Endodermal cell (in vitro differentiated cells): ENCODE results near the gene VWA3B. TPM values are rescaled to one million over a fixed set of nuclear protein-coding genes. Genes with fewer than 3 reads are reported as not detected.

Experiments used
- DNase-seq: peaks from one replicate; pipeline ENCODE4 v3.0.0-alpha.2; 2017
- H3K27ac ChIP-seq: 2 replicates; pipeline ENCODE4 v1.5.1; 2013; ENCODE audit warnings: mild to moderate bottlenecking, low read depth, low read length, moderate library complexity
- H3K27me3 ChIP-seq: 2 replicates; pipeline ENCODE4 v1.6.1; 2013; ENCODE audit warnings: mild to moderate bottlenecking, low read length, moderate library complexity; ENCODE audit not compliant: insufficient read depth, control insufficient read depth, poor library complexity, severe bottlenecking
- H3K36me3 ChIP-seq: 2 replicates; pipeline ENCODE4 v1.7.0; 2013; ENCODE audit warnings: mild to moderate bottlenecking, low read length, moderate library complexity; ENCODE audit not compliant: control insufficient read depth, insufficient read depth
- H3K4me1 ChIP-seq: one replicate; pipeline ENCODE4 v1.7.0; 2013; ENCODE audit warnings: low read length; ENCODE audit not compliant: control insufficient read depth, insufficient read depth
- H3K4me3 ChIP-seq: 2 replicates; pipeline ENCODE4 v1.5.1; 2013; ENCODE audit warnings: mild to moderate bottlenecking, low read length, moderate library complexity
- H3K9ac ChIP-seq: 2 replicates; pipeline ENCODE4 v1.6.1; 2013; ENCODE audit warnings: mild to moderate bottlenecking, low read length, moderate library complexity; ENCODE audit not compliant: poor library complexity, severe bottlenecking; ENCODE audit errors: extremely low read depth
- H3K9me3 ChIP-seq: 2 replicates; pipeline ENCODE4 v1.6.1; 2013; ENCODE audit warnings: mild to moderate bottlenecking, low read length, moderate library complexity; ENCODE audit not compliant: control insufficient read depth
- H3K27ac Mint-ChIP-seq: 2 replicates; pipeline ENCODE4 v1.8.0; 2020; ENCODE audit warnings: mixed read lengths
- H3K27me3 Mint-ChIP-seq: 2 replicates; pipeline ENCODE4 v1.8.0; 2021; ENCODE audit warnings: mild to moderate bottlenecking, mixed read lengths; ENCODE audit not compliant: insufficient read depth
- H3K36me3 Mint-ChIP-seq: 2 replicates; pipeline ENCODE4 v1.8.0; 2020; ENCODE audit warnings: low read depth, mixed read lengths
- H3K4me1 Mint-ChIP-seq: 2 replicates; pipeline ENCODE4 v1.8.0; 2020; ENCODE audit warnings: mixed read lengths
- H3K4me3 Mint-ChIP-seq: 2 replicates; pipeline ENCODE4 v1.8.0; 2020; ENCODE audit warnings: mild to moderate bottlenecking, moderate library complexity, mixed read lengths
- H3K9me3 Mint-ChIP-seq: 2 replicates; pipeline ENCODE4 v1.8.0; 2020; ENCODE audit warnings: mild to moderate bottlenecking, mixed read lengths
- WGBS, 2 experiments: methylation state at CpG; one replicate each; pipeline versions ENCODE4 v1.1.5 to v1.1.7; 2013; ENCODE audit warnings: missing lambda C conversion rate in 2 of 2, mixed read lengths in 1 of 2; ENCODE audit not compliant: insufficient coverage in 1 of 2, insufficient read length in 1 of 2; 5-methylcytosine and 5-hydroxymethylcytosine counted together
- total RNA-seq, 2 donors: library from RNA; stranded (reverse); fragmentation: NEBNext Ultra II Directional in 1 of 2; extraction: Animal tissue kit (Norgen Biotek cat#: 25700) in 1 of 2; gene quantifications; 2 replicates in 1 of 2; 3 replicates in 1 of 2; pipeline ENCODE4 v1.2.1, GENCODE V29; 2021
- TF ChIP-seq, protein P1 (sequence below): fragments of 200-600 bp; sonication (generic); conservative IDR thresholded peaks from 2 replicates; pipeline ENCODE4 v1.5.0; 2021; ENCODE audit warnings: antibody characterized with exemption, mild to moderate bottlenecking

The VWA3B gene
- total RNA-seq, 2 donors from 2014 or later: 0.38 to 0.64 TPM

DNA sequence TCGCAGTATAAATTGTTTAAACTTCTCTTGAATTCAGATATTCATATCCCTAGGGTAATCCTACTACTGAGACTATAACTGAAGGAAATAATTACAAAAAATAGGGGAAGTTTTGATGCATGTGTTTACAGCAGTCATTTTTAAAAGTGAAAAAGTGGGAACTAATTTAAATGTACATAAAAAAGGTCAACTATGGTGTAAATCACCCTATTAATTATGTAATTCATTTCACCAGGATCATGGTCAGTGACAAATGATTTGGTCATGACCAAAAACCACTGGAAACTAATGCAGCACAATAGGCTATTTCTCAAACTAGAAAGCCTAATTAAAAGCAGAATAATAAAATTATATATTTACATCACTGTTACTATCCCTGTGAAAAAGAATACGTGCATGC, 254.3 kb downstream of the VWA3B start:
- Histone ChIP-seq H3K4me1 (no peaks in the 10 kb centered on the region), H3K27me3 (peaks cover 24% of the 10 kb centered on the region), H3K4me3 (no peak overlapping the region), H3K9me3 (peaks cover 11% of the 10 kb centered on the region), H3K9ac (no peak overlapping the region), H3K27ac (no peak overlapping the region), H3K36me3 (no peaks in the 10 kb centered on the region)
- DNase-seq: no peak
- TF ChIP-seq, protein P1, sequence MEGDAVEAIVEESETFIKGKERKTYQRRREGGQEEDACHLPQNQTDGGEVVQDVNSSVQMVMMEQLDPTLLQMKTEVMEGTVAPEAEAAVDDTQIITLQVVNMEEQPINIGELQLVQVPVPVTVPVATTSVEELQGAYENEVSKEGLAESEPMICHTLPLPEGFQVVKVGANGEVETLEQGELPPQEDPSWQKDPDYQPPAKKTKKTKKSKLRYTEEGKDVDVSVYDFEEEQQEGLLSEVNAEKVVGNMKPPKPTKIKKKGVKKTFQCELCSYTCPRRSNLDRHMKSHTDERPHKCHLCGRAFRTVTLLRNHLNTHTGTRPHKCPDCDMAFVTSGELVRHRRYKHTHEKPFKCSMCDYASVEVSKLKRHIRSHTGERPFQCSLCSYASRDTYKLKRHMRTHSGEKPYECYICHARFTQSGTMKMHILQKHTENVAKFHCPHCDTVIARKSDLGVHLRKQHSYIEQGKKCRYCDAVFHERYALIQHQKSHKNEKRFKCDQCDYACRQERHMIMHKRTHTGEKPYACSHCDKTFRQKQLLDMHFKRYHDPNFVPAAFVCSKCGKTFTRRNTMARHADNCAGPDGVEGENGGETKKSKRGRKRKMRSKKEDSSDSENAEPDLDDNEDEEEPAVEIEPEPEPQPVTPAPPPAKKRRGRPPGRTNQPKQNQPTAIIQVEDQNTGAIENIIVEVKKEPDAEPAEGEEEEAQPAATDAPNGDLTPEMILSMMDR: no peak
- Mint-ChIP-seq H3K4me1 (peaks cover 14% of the 10 kb centered on the region), H3K27ac (no peak overlapping the region), H3K9me3 (peaks cover 10% of the 10 kb centered on the region), H3K27me3 (peaks cover 32% of the 10 kb centered on the region), H3K4me3 (no peak overlapping the region), H3K36me3 (no peaks in the 10 kb centered on the region)
- 100% methylated on average over 1 to 2 of the region's 2 CpGs for WGBS, 2 experiments

DNA sequence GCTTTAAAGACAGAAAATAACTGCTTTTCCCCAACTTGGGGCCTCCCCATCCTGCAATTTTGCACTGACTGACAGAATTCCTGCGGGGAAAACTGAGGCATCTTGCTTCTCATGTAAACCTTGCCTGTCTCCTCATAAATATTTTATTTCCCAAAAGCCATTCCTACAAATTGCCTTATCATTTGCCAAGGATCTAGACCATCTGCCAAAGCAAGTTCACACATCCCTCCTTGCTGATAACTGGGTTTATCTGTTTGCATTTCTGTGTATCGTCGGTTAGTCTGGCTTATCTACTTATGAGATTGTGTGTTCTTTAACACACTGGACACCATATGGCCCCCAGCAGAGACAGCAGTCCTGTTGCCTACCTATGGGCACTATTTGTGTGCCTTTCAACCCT, 256.3 kb downstream of the VWA3B start:
- peaks cover 22% of the 10 kb centered on the region for H3K4me1 Mint-ChIP-seq
- TF ChIP-seq, protein P1: no peak
- no peak overlapping the region for H3K9ac ChIP-seq
- H3K4me3 ChIP-seq: no peak overlapping the region
- peaks cover 3% of the 10 kb centered on the region for H3K9me3 Mint-ChIP-seq
- no peaks in the 10 kb centered on the region for H3K36me3 Mint-ChIP-seq
- H3K27ac ChIP-seq: no peak overlapping the region
- no peaks in the 10 kb centered on the region for H3K4me1 ChIP-seq
- WGBS, 2 experiments: 80 to 96% methylated on average over 3 of the region's 3 CpGs
- no peaks in the 10 kb centered on the region for H3K36me3 ChIP-seq
- peaks cover 44% of the 10 kb centered on the region for H3K27me3 ChIP-seq
- peaks cover 3% of the 10 kb centered on the region for H3K9me3 ChIP-seq
- H3K27ac Mint-ChIP-seq: no peak overlapping the region
- H3K27me3 Mint-ChIP-seq: peaks cover 51% of the 10 kb centered on the region
- DNase-seq: no peak
- no peak overlapping the region for H3K4me3 Mint-ChIP-seq

DNA sequence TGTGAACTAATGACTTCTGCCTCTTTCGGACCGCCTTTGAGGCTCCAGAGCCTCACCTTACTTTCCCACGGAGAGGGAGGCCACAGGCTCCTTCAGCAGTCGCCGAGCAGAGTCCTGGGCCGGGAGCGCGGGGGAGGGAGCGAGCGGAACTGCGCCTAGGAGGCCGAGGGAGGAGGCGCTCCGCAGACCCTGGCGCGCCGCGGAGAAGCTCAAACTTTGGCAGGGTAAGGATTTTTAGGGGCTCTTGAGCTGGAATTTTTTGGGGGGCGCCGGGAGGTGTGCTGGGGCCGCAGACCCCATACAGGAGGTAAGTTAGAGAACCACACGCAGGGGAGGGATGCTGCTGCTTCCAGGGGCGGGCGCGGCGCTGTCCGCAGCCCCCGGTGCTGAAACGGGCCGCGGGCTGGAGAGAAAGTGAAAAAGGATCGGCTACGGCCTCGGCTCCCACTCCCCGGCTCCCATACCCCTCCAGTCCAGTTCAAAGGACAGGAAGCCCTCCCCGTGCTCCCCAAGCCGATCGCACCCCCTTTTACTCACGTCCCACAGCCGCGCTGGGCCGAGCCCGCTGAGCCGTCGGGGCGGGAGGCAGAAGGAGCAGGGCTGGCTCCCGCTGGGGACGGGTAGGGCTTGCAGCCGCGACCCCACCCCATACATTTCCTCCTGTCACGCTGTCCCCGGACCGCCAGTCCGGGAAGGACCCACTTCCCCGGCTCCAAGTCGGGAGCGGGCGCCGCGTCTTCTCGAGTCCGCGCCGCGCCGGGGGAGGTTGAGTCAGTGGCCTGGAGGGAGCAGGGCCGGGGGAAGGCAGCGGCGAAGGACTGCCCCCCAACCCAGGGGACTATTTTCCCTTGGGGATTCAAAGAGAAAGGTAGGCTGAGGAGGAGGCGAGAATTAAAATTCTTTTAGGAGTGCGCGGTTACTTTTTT, 259.6 kb downstream of the VWA3B start, which contains the start of gene CNGA3:
Gene CNGA3, plus strand, starts transcription at position 146 of the 926 bp plus-strand sequence. CDS start 23,520 bp downstream, outside the sequence.
- TF ChIP-seq, protein P1: peak; percentile 44
- H3K36me3 ChIP-seq: no peaks in the 10 kb centered on the region
- Mint-ChIP-seq H3K4me3 (peak within 1 kb of the TSS; percentile 53), H3K4me1 (peaks cover 29% of the 10 kb centered on the region), H3K27me3 (peaks cover 73% of the 10 kb centered on the region), H3K36me3 (no peaks in the 10 kb centered on the region), H3K27ac (no peak within 1 kb of the TSS), H3K9me3 (peaks cover 12% of the 10 kb centered on the region)
- 1% methylated on average over 23 to 72 of the region's 72 CpGs for WGBS, 2 experiments
- no peaks in the 10 kb centered on the region for H3K4me1 ChIP-seq
- H3K9me3 ChIP-seq: peaks cover 14% of the 10 kb centered on the region
- no peak within 1 kb of the TSS for H3K9ac ChIP-seq
- H3K4me3 ChIP-seq: peak within 1 kb of the TSS; percentile 68
- H3K27me3 ChIP-seq: peaks cover 68% of the 10 kb centered on the region
- peak; percentile 88 for DNase-seq
- H3K27ac ChIP-seq: no peak within 1 kb of the TSS
